HepG2 (cell line): ENCODE measurements around the gene PDGFRB. TPM values are rescaled to one million over a fixed set of nuclear protein-coding genes. Genes with fewer than 3 reads are reported as not detected.

Experiments
- ATF2 ChIP-seq: sonication (generic); formaldehyde crosslinking; IDR thresholded peaks from 2 replicates; pipeline ENCODE4 v1.4.0; 2020; ENCODE audit warnings: missing genetic modification reagents
- FOXA1 ChIP-seq, 2 experiments: fragments of 450-650 bp in 1 of 2; sonication (generic) in 1 of 2; formaldehyde crosslinking in 1 of 2; IDR thresholded peaks; 2 replicates each; pipeline versions ENCODE4 v1.4.0 to v1.6.1; 2016 to 2020; ENCODE audit warnings: missing genetic modification reagents in 1 of 2
- HOXD1 ChIP-seq: sonication (generic); formaldehyde crosslinking; IDR thresholded peaks from 2 replicates; pipeline ENCODE4 v1.5.0; 2020; ENCODE audit warnings: missing genetic modification reagents
- IRF1 ChIP-seq: sonication (generic); formaldehyde crosslinking; IDR thresholded peaks from 2 replicates; pipeline ENCODE4 v1.4.0; 2020; ENCODE audit warnings: low read depth, mild to moderate bottlenecking, missing genetic modification reagents
- KLF12 ChIP-seq: sonication (generic); formaldehyde crosslinking; IDR thresholded peaks from 2 replicates; pipeline ENCODE4 v1.4.0; 2020; ENCODE audit warnings: missing genetic modification reagents, borderline replicate concordance
- MXI1 ChIP-seq: IDR thresholded peaks from 3 replicates; pipeline ENCODE4 v1.6.1; 2012; ENCODE audit warnings: low read depth, low read length, inconsistent platforms, borderline replicate concordance
- REL ChIP-seq: sonication (generic); formaldehyde crosslinking; conservative IDR thresholded peaks from 2 replicates; pipeline ENCODE4 v1.8.0; 2022; ENCODE audit warnings: mild to moderate bottlenecking, missing genetic modification reagents, moderate library complexity
- RNF219 ChIP-seq: sonication (generic); formaldehyde crosslinking; IDR thresholded peaks from 2 replicates; pipeline ENCODE4 v1.5.0; 2020; ENCODE audit warnings: mild to moderate bottlenecking, missing genetic modification reagents
- SOX5 ChIP-seq: IDR thresholded peaks from 2 replicates; pipeline ENCODE4 v1.6.1; 2016; ENCODE audit warnings: borderline replicate concordance
- TARDBP ChIP-seq: sonication (generic); formaldehyde crosslinking; IDR thresholded peaks from 2 replicates; pipeline ENCODE4 v1.8.0; 2022; ENCODE audit warnings: mild to moderate bottlenecking, missing genetic modification reagents
- ZBTB4 ChIP-seq: sonication (generic); formaldehyde crosslinking; IDR thresholded peaks from 2 replicates; pipeline ENCODE4 v1.4.0; 2020; ENCODE audit warnings: missing genetic modification reagents, mild to moderate bottlenecking, borderline replicate concordance
- ZNF10 ChIP-seq: sonication (generic); formaldehyde crosslinking; IDR thresholded peaks from 2 replicates; pipeline ENCODE4 v1.4.0; 2020; ENCODE audit warnings: mild to moderate bottlenecking, low read depth, missing genetic modification reagents, borderline replicate concordance
- ZNF20 ChIP-seq: sonication (generic); formaldehyde crosslinking; IDR thresholded peaks from 2 replicates; pipeline ENCODE4 v1.4.0; 2020; ENCODE audit warnings: mild to moderate bottlenecking, moderate library complexity, missing genetic modification reagents
- ZNF225 ChIP-seq: sonication (generic); formaldehyde crosslinking; IDR thresholded peaks from 2 replicates; pipeline ENCODE4 v1.4.0; 2020; ENCODE audit warnings: mild to moderate bottlenecking, missing genetic modification reagents
- ZNF296 ChIP-seq: sonication (generic); formaldehyde crosslinking; conservative IDR thresholded peaks from 2 replicates; pipeline ENCODE4 v1.5.0; 2020; ENCODE audit warnings: mild to moderate bottlenecking, missing genetic modification reagents
- ZNF354B ChIP-seq: sonication (generic); formaldehyde crosslinking; IDR thresholded peaks from 2 replicates; pipeline ENCODE4 v1.8.0; 2022; ENCODE audit warnings: mild to moderate bottlenecking, missing genetic modification reagents
- ZNF513 ChIP-seq: sonication (generic); formaldehyde crosslinking; conservative IDR thresholded peaks from 2 replicates; pipeline ENCODE4 v1.5.0; 2020; ENCODE audit warnings: missing genetic modification reagents
- ZNF670 ChIP-seq: sonication (generic); formaldehyde crosslinking; IDR thresholded peaks from 2 replicates; pipeline ENCODE4 v1.8.0; 2022; ENCODE audit warnings: mild to moderate bottlenecking, missing genetic modification reagents, borderline replicate concordance
- ZNF768 ChIP-seq: sonication (generic); formaldehyde crosslinking; IDR thresholded peaks from 2 replicates; pipeline ENCODE4 v1.4.0; 2020; ENCODE audit warnings: missing genetic modification reagents
- polyA plus RNA-seq, 8 experiments: library from polyadenylated mRNA; depleted of rRNA in 3 of 8; stranded (reverse) in 7 of 8; unstranded in 1 of 8; fragments of >200 nt; fragmentation: Illumina TruSeq in 4 of 8; extraction: Trizol in 4 of 8; gene quantifications; 2 replicates each; pipeline versions ENCODE4 v1.2.1 to v1.2.3, GENCODE V29; 2011 to 2016; ENCODE audit warnings: low read depth in 4 of 8, missing spikeins in 1 of 8, mixed read lengths in 1 of 8; ENCODE audit not compliant: insufficient read depth in 1 of 8
- total RNA-seq, 5 experiments: library from RNA; depleted of rRNA; stranded (reverse); fragments of >200 nt; fragmentation: Illumina TruSeq; extraction: Trizol; gene quantifications; 2 replicates each; pipeline ENCODE4 v1.2.3, GENCODE V29; 2016; ENCODE audit warnings: low read depth in 1 of 5

PDGFRB gene
- total and polyA plus RNA-seq, 2 of the 13 experiments (the other 11 are each of a cell fraction or from before 2014, with no cell fraction given): 4.0 to 21.0 TPM

GRCh38 chr5:150142959-150143349 is 12.7 kb downstream of the PDGFRB start (continued):
- TF ChIP-seq ATF2 (CRISPR knock-in tag): 0 out of 2 replicates have a peak, but pooled peaks have one; percentile 17
- no peak for TF ChIP-seq ZNF354B (CRISPR knock-in tag)
- TF ChIP-seq TARDBP: peak; percentile 60; the same call in 1 of the 2 replicates
- no peak for TF ChIP-seq FOXA1 (IDR thresholded peaks at IDR 0.05)
- TF ChIP-seq FOXA1 (CRISPR knock-in tag; IDR thresholded peaks at IDR 0.05): peak; percentile 74
- 0 out of 2 replicates have a peak, but pooled peaks have one; percentile 61 for TF ChIP-seq ZNF670
- no peak for TF ChIP-seq ZNF20
- no peak for TF ChIP-seq HOXD1
- no peak for TF ChIP-seq KLF12 (CRISPR knock-in tag)
- TF ChIP-seq SOX5 (CRISPR knock-in tag): peak; percentile 91
- no peak for TF ChIP-seq ZNF768
- TF ChIP-seq ZNF225 (CRISPR knock-in tag): no peak
- TF ChIP-seq MXI1: no peak
- TF ChIP-seq IRF1 (CRISPR knock-in tag): no peak
- TF ChIP-seq ZNF296 (CRISPR knock-in tag): no peak
- TF ChIP-seq ZBTB4: no peak
- no peak for TF ChIP-seq ZNF10 (CRISPR knock-in tag)
- no peak; the same call in 1 of the 2 replicates for TF ChIP-seq REL (CRISPR knock-in tag)
- no peak for TF ChIP-seq RNF219 (CRISPR knock-in tag)
- TF ChIP-seq ZNF513 (CRISPR knock-in tag): no peak
